B cell (primary cell): ENCODE data around the gene CTLA4. TPM values are rescaled to one million over a fixed set of nuclear protein-coding genes. Genes with fewer than 3 reads are reported as not detected.

ENCODE experiments used
- ATAC-seq: fragments of 200-7000 bp; cut with Tn5 transposase; one replicate; pipeline ENCODE4 v1.10.0; 2021; ENCODE audit warnings: low read depth, mild to moderate bottlenecking, moderate number of reproducible peaks, moderate library complexity
- CTCF ChIA-PET: fragments of 350-600 bp; sonication (Branson Sonifier 250); formaldehyde crosslinking; loops from one replicate; lab custom pipeline; 2021; ENCODE audit warnings: antibody characterized with exemption, inconsistent platforms; lab: Charles Lee
- POLR2A ChIA-PET: fragments of 350-600 bp; sonication (Branson Sonifier 250); formaldehyde crosslinking; loops from one replicate; lab custom pipeline; 2021; ENCODE audit warnings: antibody characterized with exemption; lab: Charles Lee
- DNase-seq: peaks from one replicate; pipeline ENCODE4 v3.0.0; 2013
- H2AFZ ChIP-seq: 2 replicates; pipeline ENCODE4 v1.6.1; 2012; ENCODE audit warnings: mild to moderate bottlenecking, low read depth, low read length; ENCODE audit not compliant: insufficient read depth, poor library complexity, severe bottlenecking
- H3K27ac ChIP-seq, 2 donors: 1 replicate in 1 of 2; 2 replicates in 1 of 2; pipeline ENCODE4 v1.5.1; 2012 to 2013; ENCODE audit warnings: low read length in 2 of 2, mild to moderate bottlenecking in 2 of 2, moderate library complexity in 1 of 2
- H3K27me3 ChIP-seq, 4 experiments: fragments of 200-600 bp in 1 of 4; sonication (generic) in 1 of 4; replicated peaks in 1 of 4; 1 replicate in 2 of 4; 2 replicates in 2 of 4; pipeline versions ENCODE4 v1.6.1 to v1.7.0; 2013 to 2016; ENCODE audit warnings: low read length in 3 of 4, mild to moderate bottlenecking in 2 of 4, mixed read lengths in 1 of 4, moderate library complexity in 1 of 4; ENCODE audit not compliant: insufficient read depth in 4 of 4, control insufficient read depth in 3 of 4; ENCODE audit errors: control extremely low read depth in 1 of 4
- H3K36me3 ChIP-seq, 2 experiments: replicated peaks in 1 of 2; 1 replicate in 1 of 2; 2 replicates in 1 of 2; pipeline versions ENCODE4 v1.6.1 to v1.7.1; 2013; ENCODE audit warnings: low read length in 1 of 2; ENCODE audit not compliant: insufficient read depth in 2 of 2, control insufficient read depth in 1 of 2; ENCODE audit errors: control extremely low read depth in 1 of 2, extremely low read depth in 1 of 2
- H3K4me1 ChIP-seq, 2 donors: fragments of 200-600 bp in 1 of 2; sonication (generic) in 1 of 2; 1 replicate in 1 of 2; 2 replicates in 1 of 2; pipeline versions ENCODE4 v1.5.1 to v1.6.1; 2013 to 2017; ENCODE audit warnings: low read length in 2 of 2; ENCODE audit not compliant: control insufficient read depth in 2 of 2, insufficient read depth in 2 of 2
- H3K4me2 ChIP-seq: replicated peaks from 2 replicates; pipeline ENCODE3; 2012; ENCODE audit warnings: mild to moderate bottlenecking, low read depth, low read length; ENCODE audit not compliant: poor library complexity, severe bottlenecking
- H3K4me3 ChIP-seq, 5 experiments: fragments of 200-600 bp in 1 of 5; sonication (generic) in 1 of 5; 1 replicate in 3 of 5; 2 replicates in 2 of 5; pipeline versions ENCODE4 v1.5.1 to v1.7.0; 2011 to 2016; ENCODE audit warnings: low read length in 4 of 5, mild to moderate bottlenecking in 4 of 5, low read depth in 2 of 5, control low read depth in 1 of 5, moderate library complexity in 1 of 5; ENCODE audit not compliant: insufficient read depth in 1 of 5; ENCODE audit errors: control extremely low read depth in 1 of 5, extremely low read depth in 1 of 5
- H3K79me2 ChIP-seq: fragments of 200-600 bp; sonication (generic); one replicate; pipeline ENCODE4 v1.6.0; 2016; ENCODE audit warnings: low read length; ENCODE audit not compliant: control insufficient read depth, insufficient read depth
- H3K9ac ChIP-seq: fragments of 200-600 bp; sonication (generic); 2 replicates; pipeline ENCODE4 v1.6.1; 2017; ENCODE audit warnings: mild to moderate bottlenecking, low read length, moderate library complexity
- H3K9me3 ChIP-seq, 3 donors: one replicate each; pipeline versions ENCODE4 v1.6.1 to v1.7.1; 2013; ENCODE audit warnings: low read length in 2 of 3; ENCODE audit not compliant: control insufficient read depth in 2 of 3, insufficient read depth in 1 of 3; ENCODE audit errors: control extremely low read depth in 1 of 3
- H4K20me1 ChIP-seq: 2 replicates; pipeline ENCODE4 v1.6.0; 2012; ENCODE audit warnings: mild to moderate bottlenecking, low read length; ENCODE audit not compliant: insufficient read depth, control insufficient read depth, poor library complexity, severe bottlenecking
- H3K27ac Mint-ChIP-seq: one replicate; pipeline ENCODE4 v1.8.0; 2021; ENCODE audit warnings: mixed read lengths
- H3K27me3 Mint-ChIP-seq: one replicate; pipeline ENCODE4 v1.8.0; 2021; ENCODE audit warnings: mixed read lengths
- H3K4me1 Mint-ChIP-seq: one replicate; pipeline ENCODE4 v1.8.0; 2021; ENCODE audit warnings: mixed read lengths
- H3K4me3 Mint-ChIP-seq: one replicate; pipeline ENCODE4 v1.8.0; 2021; ENCODE audit warnings: mixed read lengths
- H3K9me3 Mint-ChIP-seq: one replicate; pipeline ENCODE4 v1.8.0; 2022; ENCODE audit warnings: mixed read lengths; ENCODE audit not compliant: insufficient read depth
- EZH2 ChIP-seq: IDR thresholded peaks from 2 replicates; pipeline ENCODE4 v1.6.1; 2012; ENCODE audit warnings: borderline replicate concordance, low read depth, mild to moderate bottlenecking, moderate library complexity, low read length; ENCODE audit not compliant: insufficient read depth, poor library complexity, severe bottlenecking
- WGBS: methylation state at CpG from one replicate; pipeline ENCODE4 v1.1.5; 2013; ENCODE audit warnings: missing lambda C conversion rate; ENCODE audit not compliant: insufficient coverage; 5-methylcytosine and 5-hydroxymethylcytosine counted together
- intact Hi-C: fragments of 100-400 bp; cut with micrococcal nuclease; formaldehyde crosslinking; loops from one replicate; pipeline ENCODE4 v1.10.0; 2022
- polyA plus RNA-seq: library from polyadenylated mRNA; depleted of rRNA; stranded (reverse); fragments of >200 nt; gene quantifications from 2 replicates; pipeline ENCODE4 v1.2.3, GENCODE V29; 2012
- total RNA-seq, 2 donors: library from RNA; stranded (reverse); fragments of 120-200 nt in 1 of 2; gene quantifications; 1 replicate in 1 of 2; 2 replicates in 1 of 2; pipeline versions ENCODE4 v1.2.3 to v1.2.4, GENCODE V29; 2013 to 2022
- TF ChIP-seq, protein P1 (sequence below): fragments of 200-600 bp; IDR thresholded peaks from one replicate; pipeline ENCODE4 v1.8.0; 2022; ENCODE audit warnings: antibody characterized with exemption, mild to moderate bottlenecking

The CTLA4 gene
- total and polyA plus RNA-seq, 2 donors (not counting 1 experiment from before 2014, with no cell fraction given) = 0.30 TPM; not detected in 1

DNA sequence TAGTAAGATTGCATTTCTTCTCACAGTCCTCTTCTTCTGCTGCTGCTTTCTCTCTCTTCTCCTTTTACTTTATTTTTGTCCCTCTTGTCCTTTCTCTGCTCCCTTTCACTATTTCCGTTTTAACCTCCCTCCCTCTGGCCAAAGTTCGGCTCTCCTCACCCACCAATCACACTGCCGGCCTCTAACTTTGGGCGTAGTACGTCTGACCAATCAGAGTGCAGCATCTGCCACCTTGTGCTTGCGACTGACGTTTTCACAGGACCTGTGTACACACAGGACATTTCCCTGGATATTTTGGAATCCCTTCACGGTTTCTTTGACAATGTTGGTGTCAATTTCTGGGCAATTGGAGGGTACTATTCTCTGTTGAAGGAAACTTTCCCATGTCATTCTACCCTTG, 46.4 kb downstream of the CTLA4 start:
- no peak overlapping the region for H2AFZ ChIP-seq
- H3K4me2 ChIP-seq = no peak overlapping the region
- no peak for DNase-seq
- H4K20me1 ChIP-seq = no peaks in the 10 kb centered on the region
- H3K9me3 Mint-ChIP-seq = no peaks in the 10 kb centered on the region
- ATAC-seq = no peak
- H3K27me3 ChIP-seq = peaks cover 0 to 4% (median 0%) of the 10 kb centered on the region in 4 experiments
- H3K4me3 ChIP-seq = no peak overlapping the region
- peaks cover 29% of the 10 kb centered on the region for H3K27me3 Mint-ChIP-seq
- no peak overlapping the region for H3K27ac ChIP-seq
- H3K4me1 Mint-ChIP-seq = peaks cover 13% of the 10 kb centered on the region
- TF ChIP-seq, protein P1, sequence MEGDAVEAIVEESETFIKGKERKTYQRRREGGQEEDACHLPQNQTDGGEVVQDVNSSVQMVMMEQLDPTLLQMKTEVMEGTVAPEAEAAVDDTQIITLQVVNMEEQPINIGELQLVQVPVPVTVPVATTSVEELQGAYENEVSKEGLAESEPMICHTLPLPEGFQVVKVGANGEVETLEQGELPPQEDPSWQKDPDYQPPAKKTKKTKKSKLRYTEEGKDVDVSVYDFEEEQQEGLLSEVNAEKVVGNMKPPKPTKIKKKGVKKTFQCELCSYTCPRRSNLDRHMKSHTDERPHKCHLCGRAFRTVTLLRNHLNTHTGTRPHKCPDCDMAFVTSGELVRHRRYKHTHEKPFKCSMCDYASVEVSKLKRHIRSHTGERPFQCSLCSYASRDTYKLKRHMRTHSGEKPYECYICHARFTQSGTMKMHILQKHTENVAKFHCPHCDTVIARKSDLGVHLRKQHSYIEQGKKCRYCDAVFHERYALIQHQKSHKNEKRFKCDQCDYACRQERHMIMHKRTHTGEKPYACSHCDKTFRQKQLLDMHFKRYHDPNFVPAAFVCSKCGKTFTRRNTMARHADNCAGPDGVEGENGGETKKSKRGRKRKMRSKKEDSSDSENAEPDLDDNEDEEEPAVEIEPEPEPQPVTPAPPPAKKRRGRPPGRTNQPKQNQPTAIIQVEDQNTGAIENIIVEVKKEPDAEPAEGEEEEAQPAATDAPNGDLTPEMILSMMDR = no peak
- no peak for TF ChIP-seq EZH2
- CTCF ChIA-PET = no interaction called here
- intact Hi-C loops = no loop called here
- H3K27ac Mint-ChIP-seq = no peak overlapping the region
- no peak overlapping the region for H3K9ac ChIP-seq
- H3K9me3 ChIP-seq = no peaks in the 10 kb centered on the region
- WGBS = 90% methylated on average over 8 of the region's 8 CpGs
- no peaks in the 10 kb centered on the region for H3K36me3 ChIP-seq
- H3K79me2 ChIP-seq = no peaks in the 10 kb centered on the region
- H3K4me3 Mint-ChIP-seq = no peak overlapping the region
- peaks cover 8% of the 10 kb centered on the region in 2 donors for H3K4me1 ChIP-seq
- POLR2A ChIA-PET = no interaction called here

DNA sequence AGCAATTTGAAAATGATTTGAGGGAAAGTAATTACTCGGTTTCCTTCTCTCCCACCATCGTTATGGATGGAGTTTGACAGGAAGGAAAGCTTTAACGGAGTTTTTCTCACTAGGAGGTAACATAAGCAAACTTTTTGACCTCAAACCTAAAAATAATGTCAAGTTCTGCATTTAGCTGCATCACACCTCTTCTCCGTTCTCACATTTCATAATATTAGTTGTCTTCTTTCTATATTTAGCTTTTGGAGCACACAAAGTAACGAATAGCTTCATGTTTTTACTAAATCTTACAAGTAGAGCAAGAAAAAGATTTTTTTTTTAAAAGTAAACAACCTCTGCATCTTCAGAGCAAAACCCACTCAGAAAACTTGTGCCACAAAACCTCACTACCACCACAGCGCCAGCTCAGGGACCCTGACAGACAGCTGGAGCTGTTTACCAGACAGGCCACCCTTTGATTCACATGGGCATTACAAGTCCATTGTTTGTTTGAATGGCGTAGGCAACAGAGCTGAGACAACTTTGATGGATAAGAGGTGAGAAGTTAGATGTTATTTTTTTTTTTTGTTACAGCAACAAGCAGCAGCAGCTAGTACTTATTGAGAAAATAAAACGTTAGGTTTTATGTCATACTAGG, 47.1 kb downstream of the CTLA4 start:
- H4K20me1 ChIP-seq = no peaks in the 10 kb centered on the region
- no peak overlapping the region for H3K27ac ChIP-seq
- no peak overlapping the region for H3K9ac ChIP-seq
- DNase-seq (no peak), ATAC-seq (no peak)
- H3K9me3 Mint-ChIP-seq = no peaks in the 10 kb centered on the region
- TF ChIP-seq EZH2 = no peak
- TF ChIP-seq, protein P1 = no peak
- H3K9me3 ChIP-seq = no peaks in the 10 kb centered on the region
- ChIA-PET POLR2A (no interaction called here), CTCF (no interaction called here)
- peaks cover 6% of the 10 kb centered on the region for H3K4me1 Mint-ChIP-seq
- H3K79me2 ChIP-seq = no peaks in the 10 kb centered on the region
- no peaks in the 10 kb centered on the region for H3K36me3 ChIP-seq
- H3K27me3 ChIP-seq = peaks cover 0 to 4% (median 0%) of the 10 kb centered on the region in 4 experiments
- H2AFZ ChIP-seq = no peak overlapping the region
- no peak overlapping the region for H3K4me3 Mint-ChIP-seq
- no peak overlapping the region for H3K4me2 ChIP-seq
- H3K4me3 ChIP-seq = no peak overlapping the region
- WGBS = 17% methylated on average over 1 of the region's 8 CpGs
- H3K4me1 ChIP-seq = peaks cover under 1 to 1% of the 10 kb centered on the region in 2 donors
- H3K27me3 Mint-ChIP-seq = peaks cover 29% of the 10 kb centered on the region
- no peak overlapping the region for H3K27ac Mint-ChIP-seq
- intact Hi-C loops = no loop called here
